Measurements from ENCODE around the gene GSTO1. TPM values are rescaled to one million over a fixed set of nuclear protein-coding genes. Genes with fewer than 3 reads are reported as not detected.

The GSTO1 gene
- total and polyA plus RNA-seq, 2 of the 13 experiments (the other 11 are each of a cell fraction or from before 2014, with no cell fraction given), result 228 to 300 TPM

DNA sequence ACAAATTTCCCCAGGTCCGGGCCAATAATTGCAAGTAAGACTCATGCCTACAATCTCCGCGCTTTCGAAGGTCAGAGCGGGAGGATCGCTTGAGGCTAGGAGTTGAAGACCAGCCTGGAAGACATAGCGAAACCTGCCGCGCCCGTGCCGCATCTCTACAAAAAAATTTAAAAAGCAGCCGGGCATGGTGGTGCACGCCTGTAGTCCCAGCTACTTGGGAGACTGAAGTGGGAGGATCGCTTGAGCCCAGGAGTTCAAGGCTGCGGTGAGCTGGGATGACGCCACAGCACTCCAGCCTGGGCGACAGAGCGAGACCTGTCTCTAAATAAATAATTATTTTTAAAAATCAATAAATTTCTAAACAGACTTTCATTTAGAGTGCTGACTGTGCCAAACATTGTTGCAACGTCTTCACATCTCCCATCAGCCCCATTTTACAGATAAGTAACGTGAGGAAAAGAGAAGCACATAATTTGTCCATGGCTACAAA lies 22.0 kb upstream of the GSTO1 start:
- Histone ChIP-seq H3K4me3 (replicated peaks in 1 of 3; ENCODE audit: insufficient read depth in 1 of 3, low read depth in 2 of 3, low read length in 3 of 3) (peak overlapping the region; percentile 79 to 93 (median 86)), H3K79me2 (ENCODE audit: insufficient read depth, low read length) (no peaks in the 10 kb centered on the region), H3K27ac (ENCODE audit: extremely low read length, insufficient read depth, low read length) (peak overlapping the region; percentile 82), H3K4me1 (ENCODE audit: insufficient read depth, low read length) (peaks cover 21% of the 10 kb centered on the region), H4K20me1 (ENCODE audit: insufficient read depth, low read length) (no peaks in the 10 kb centered on the region), H3K36me3 (replicated peaks in 1 of 2; ENCODE audit: control insufficient read depth in 1 of 2, insufficient read depth in 2 of 2, low read length in 2 of 2) (no peaks in the 10 kb centered on the region), H3K27me3 (ENCODE audit: control insufficient read depth in 1 of 2, insufficient read depth in 2 of 2, low read length in 2 of 2) (no peaks in the 10 kb centered on the region; a peak in 1 of 5 replicates), H3K9ac (ENCODE audit: insufficient read depth, low read depth, low read length) (peak overlapping the region; percentile 84), H3K4me2 (ENCODE audit: low read depth, low read length) (peak overlapping the region; percentile 87), H3K9me3 (ENCODE audit: low read length) (peaks cover 7% of the 10 kb centered on the region), H2AFZ (ENCODE audit: low read length) (peak overlapping the region; percentile 90)
- 3% methylated on average over 20 of the region's 20 CpGs for WGBS (ENCODE audit: low lambda C conversion rate)
- ATAC-seq (peak; percentile 65), DNase-seq (ENCODE audit: low spot score) (peak; percentile 33), FAIRE-seq (no peak)
- BruUV-seq (replicated peaks), result no TSS peak
- ChIA-PET POLR2A (interaction anchor here (1.0 to 3.7 kb wide), 7 partner anchors 9 to 111 kb away, joined by 3 to 59 read pairs (median 6); partner anchors contain the start of genes GSTO1, ITPRIP and SFR1), CTCF (ENCODE audit: low intra/inter-chr PET ratio, low total read pairs) (no interaction called here)
- in situ Hi-C loops (cut with HindIII; ENCODE audit: extremely low pct_ligation_motif_present, low pct_unique_long_range_greater_than_20kb) (no loop called here), intact Hi-C loops (cut with micrococcal nuclease; ENCODE audit: unreplicated experiment) (loop anchor here (1.0 kb wide), 2 partner anchors 11 to 21 kb away; no protein-coding TSS in a partner anchor)
- TF ChIP-seq CC2D1A (CRISPR knock-in tag; IDR thresholded peaks at IDR 0.05), result no peak
- TF ChIP-seq, protein P1, sequence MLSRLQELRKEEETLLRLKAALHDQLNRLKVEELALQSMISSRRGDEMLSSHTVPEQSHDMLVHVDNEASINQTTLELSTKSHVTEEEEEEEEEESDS (CRISPR knock-in tag; IDR thresholded peaks at IDR 0.05; ENCODE audit: borderline replicate concordance), result 0 out of 2 replicates have a peak, but pooled peaks have one; percentile 6
- no peak for TF ChIP-seq SATB2 (CRISPR knock-in tag; IDR thresholded peaks at IDR 0.05)
- peak; percentile 40; the same call in 1 of the 2 replicates for TF ChIP-seq ZMYM2 (CRISPR knock-in tag; IDR thresholded peaks at IDR 0.05)
- TF ChIP-seq RAD21 (CRISPR knock-in tag; IDR thresholded peaks at IDR 0.05), result no peak
- TF ChIP-seq HNF4A (CRISPR knock-in tag; IDR thresholded peaks at IDR 0.05), result peak; percentile 47
- TF ChIP-seq ZMYM4 (CRISPR knock-in tag; IDR thresholded peaks at IDR 0.05), result peak; percentile 6; the same call in 1 of the 2 replicates
- peak; percentile 58; the same call in 1 of the 2 replicates for TF ChIP-seq ZNF501 (CRISPR knock-in tag; IDR thresholded peaks at IDR 0.05)
- TF ChIP-seq ZNF552 (CRISPR knock-in tag; IDR thresholded peaks at IDR 0.05; ENCODE audit: borderline replicate concordance), result no peak
- no peak for TF ChIP-seq NFYC (CRISPR knock-in tag; IDR thresholded peaks at IDR 0.05)
- no peak for TF ChIP-seq ASH2L (IDR thresholded peaks at IDR 0.05; ENCODE audit: insufficient read length, low read depth, low read length)
- 0 out of 2 replicates have a peak, but pooled peaks have one; percentile 29 for TF ChIP-seq PHF21A (CRISPR knock-in tag; IDR thresholded peaks at IDR 0.05)
- peak; percentile 56; the same call in 1 of the 2 replicates for TF ChIP-seq RARA (CRISPR knock-in tag; IDR thresholded peaks at IDR 0.05)
- TF ChIP-seq KDM5B (CRISPR knock-in tag; IDR thresholded peaks at IDR 0.05; ENCODE audit: borderline replicate concordance), result 0 out of 2 replicates have a peak, but pooled peaks have one; percentile 33
- 0 out of 2 replicates have a peak, but pooled peaks have one; percentile 35 for TF ChIP-seq NR2C2 (CRISPR knock-in tag; IDR thresholded peaks at IDR 0.05; ENCODE audit: borderline replicate concordance)
- TF ChIP-seq ONECUT2 (CRISPR knock-in tag; IDR thresholded peaks at IDR 0.05), result peak; percentile 58; the same call in 1 of the 2 replicates
- TF ChIP-seq ZEB1 (IDR thresholded peaks at IDR 0.05; ENCODE audit: insufficient replicate concordance, low read depth), result peak; percentile 36
- no peak for TF ChIP-seq ZBTB14 (CRISPR knock-in tag; IDR thresholded peaks at IDR 0.05)
- no peak for TF ChIP-seq GABPA (IDR thresholded peaks at IDR 0.05; ENCODE audit: low read depth, low read length)
- no peak for TF ChIP-seq GABPA (CRISPR knock-in tag; IDR thresholded peaks at IDR 0.05; ENCODE audit: low read depth)
- TF ChIP-seq ZBTB7B (CRISPR knock-in tag; IDR thresholded peaks at IDR 0.05), result no peak; the same call in 1 of the 2 replicates
- no peak for TF ChIP-seq CHD2 (IDR thresholded peaks at IDR 0.05; ENCODE audit: low read depth, low read length)
- 0 out of 2 replicates have a peak, but pooled peaks have one; percentile 26 for TF ChIP-seq KDM1A (CRISPR knock-in tag; IDR thresholded peaks at IDR 0.05)
- no peak for TF ChIP-seq CREB1 (IDR thresholded peaks at IDR 0.05)
- peak; percentile 27; the same call in 1 of the 2 replicates for TF ChIP-seq CREB1 (CRISPR knock-in tag; IDR thresholded peaks at IDR 0.05)
- peak; percentile 94 for TF ChIP-seq ZNF629 (CRISPR knock-in tag; conservative IDR thresholded peaks at IDR 0.05)
- no peak for TF ChIP-seq MTA1 (CRISPR knock-in tag; IDR thresholded peaks at IDR 0.05; ENCODE audit: borderline replicate concordance)
- 0 out of 2 replicates have a peak, but pooled peaks have one; percentile 24 for TF ChIP-seq RXRB (CRISPR knock-in tag; IDR thresholded peaks at IDR 0.05; ENCODE audit: borderline replicate concordance)

Measured in HepG2 (cell line).